Measurements from ENCODE around the gene VSIG10L2.

GRCh38 chr11:125982348-125982730, 36.5 kb downstream of the VSIG10L2 start:
- no peak for TF ChIP-seq CTCF (conservative IDR thresholded peaks at IDR 0.05; ENCODE audit: low read depth, low read length)
- TF ChIP-seq EZH2 (IDR thresholded peaks at IDR 0.05; ENCODE audit: borderline replicate concordance, low read depth, low read length, poor library complexity, severe bottlenecking) = no peak
